8988T (cell line): Measurements from ENCODE around the gene CAPN8.
"Not testable (repeated sequence)": the region's sequence is repeated elsewhere in the genome, so short reads cannot be mapped to it uniquely, and the experiment has no call there.

ENCODE experiments used
- DNase-seq: peaks from one replicate; pipeline ENCODE4 v3.0.0; 2011

The CAPN8 gene

DNA sequence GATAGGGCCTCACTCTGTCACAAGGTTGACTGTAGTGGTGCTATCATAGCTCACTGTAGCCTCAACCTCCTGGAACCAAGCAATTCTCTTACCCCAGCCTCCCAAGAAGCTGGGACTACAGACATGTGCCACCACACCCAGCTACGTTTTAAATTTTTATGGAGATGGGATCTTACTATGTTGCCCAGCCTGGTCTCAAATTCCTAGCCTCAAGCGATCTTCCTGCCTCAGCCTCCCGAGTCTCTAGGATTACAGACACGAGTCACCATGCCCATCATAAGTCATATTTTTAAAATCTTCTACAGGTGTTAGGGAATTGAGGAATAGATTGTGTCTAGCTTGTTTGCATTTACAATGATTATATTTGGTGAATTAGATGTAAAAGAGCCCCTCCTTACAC, 145.3 kb downstream of the CAPN8 start:
- DNase-seq = no peak

DNA sequence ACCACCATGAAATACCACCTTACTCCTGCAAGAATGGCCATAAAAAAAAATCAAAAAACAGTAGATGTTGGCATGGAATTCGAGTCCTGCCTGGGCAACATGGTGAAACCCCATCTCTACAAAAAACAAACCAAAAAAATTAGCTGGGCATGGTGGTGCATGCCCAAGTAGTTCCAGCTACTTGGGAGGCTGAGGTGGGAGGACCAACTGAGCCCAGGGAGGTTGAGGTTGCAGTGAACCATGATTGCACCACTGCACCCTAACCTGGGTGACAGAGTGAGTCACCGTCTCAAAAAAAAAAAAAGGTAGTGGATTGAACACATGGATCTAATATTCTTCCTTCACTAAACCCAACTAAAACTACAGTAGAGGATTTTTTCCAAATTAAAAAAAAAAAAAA, 146.4 kb downstream of the CAPN8 start:
- DNase-seq = no peak

DNA sequence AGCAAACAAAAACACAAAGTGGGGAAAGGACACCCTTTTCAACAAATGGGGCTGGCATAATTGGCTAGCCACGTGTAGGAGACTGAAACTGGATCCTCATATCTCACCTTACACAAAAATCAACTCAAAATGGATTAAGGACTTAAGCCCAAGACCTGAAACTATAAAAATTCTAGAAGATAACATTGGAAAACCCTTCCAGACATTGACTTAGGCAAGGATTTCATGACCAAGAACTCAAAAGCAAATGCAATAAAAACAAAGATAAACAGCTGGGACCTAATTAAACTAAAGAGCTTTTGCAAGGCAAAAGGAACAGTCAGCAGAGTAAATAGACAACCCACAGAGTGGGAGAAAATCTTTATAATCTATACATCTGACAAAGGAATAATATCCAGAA, 146.9 kb downstream of the CAPN8 start:
- DNase-seq = not testable (repeated sequence)

GRCh38 chr1:223515926-223516325, 149.6 kb downstream of the CAPN8 start:
- no peak for DNase-seq

- no peak for DNase-seq
These were observed 150.1 kb downstream of the CAPN8 start for GRCh38 chr1:223515421-223515820.

DNA sequence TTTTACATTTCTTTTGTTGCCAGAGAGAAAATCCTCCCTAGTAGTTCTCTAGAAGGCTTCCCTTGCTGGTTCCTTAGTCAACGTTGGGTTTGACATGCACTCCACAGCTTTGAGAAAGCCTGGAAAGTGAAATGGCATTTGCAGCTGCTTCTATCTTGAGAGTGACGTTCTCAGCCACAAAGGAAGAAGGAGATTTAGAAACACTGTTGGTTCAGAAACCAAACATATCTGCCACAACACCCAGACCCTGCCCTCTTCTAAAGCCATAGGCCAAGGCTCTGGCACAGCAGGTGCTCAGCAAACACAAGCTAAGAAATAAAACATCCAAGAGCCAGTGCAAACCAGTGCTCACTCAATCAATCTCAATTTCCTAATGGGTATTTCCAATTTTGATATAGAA, 150.9 kb downstream of the CAPN8 start:
- no peak for DNase-seq

DNA sequence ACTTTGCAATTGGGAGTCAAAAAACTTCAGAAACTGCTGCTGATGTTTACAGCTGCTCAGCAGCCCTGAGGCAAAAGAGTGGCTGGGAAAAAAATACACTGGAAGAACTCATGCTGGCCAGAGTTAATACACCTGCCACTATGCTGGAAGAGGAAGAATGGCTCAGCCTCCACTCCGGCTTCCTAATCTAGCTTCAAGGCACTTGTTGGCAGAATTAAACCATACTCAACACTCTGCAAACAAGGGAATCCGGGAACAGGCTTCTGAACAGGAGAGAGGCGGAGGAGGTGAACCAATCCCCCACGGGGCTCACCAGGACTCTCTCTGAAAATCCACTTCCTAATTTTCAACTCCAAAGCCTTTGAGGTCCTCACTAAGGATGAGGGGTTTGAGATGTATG, 152.2 kb downstream of the CAPN8 start:
- no peak for DNase-seq

GRCh38 chr1:223512057-223512456, 153.4 kb downstream of the CAPN8 start:
- DNase-seq = no peak

DNA sequence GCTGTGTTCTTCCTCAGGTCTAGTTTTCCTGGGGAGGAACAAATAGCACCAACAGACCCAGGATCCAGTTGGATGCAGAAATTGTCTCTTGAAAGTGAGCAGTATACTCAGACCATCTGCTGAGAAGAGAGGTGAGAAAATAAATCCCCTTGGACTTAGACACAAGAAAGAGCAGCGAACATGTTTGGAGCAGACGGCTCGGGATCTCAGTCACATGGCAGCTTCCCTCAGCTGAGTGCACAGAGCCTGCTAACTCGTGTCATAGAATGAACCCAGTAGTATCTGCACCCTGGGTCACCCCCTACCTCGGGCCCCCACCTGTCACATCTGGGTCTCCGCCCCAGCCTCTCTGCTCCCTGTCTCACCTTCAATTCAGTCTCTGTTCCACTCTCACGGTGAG, 156.7 kb downstream of the CAPN8 start:
- no peak for DNase-seq

GRCh38 chr1:223504741-223505140, 160.8 kb downstream of the CAPN8 start:
- DNase-seq = no peak

- DNase-seq = no peak
These were observed 162.2 kb downstream of the CAPN8 start for GRCh38 chr1:223503348-223503747.

GRCh38 chr1:223500560-223501425, 164.7 kb downstream of the CAPN8 start:
- no peak for DNase-seq

- no peak for DNase-seq
These were observed 168.6 kb downstream of the CAPN8 start for GRCh38 chr1:223496883-223497282.

DNA sequence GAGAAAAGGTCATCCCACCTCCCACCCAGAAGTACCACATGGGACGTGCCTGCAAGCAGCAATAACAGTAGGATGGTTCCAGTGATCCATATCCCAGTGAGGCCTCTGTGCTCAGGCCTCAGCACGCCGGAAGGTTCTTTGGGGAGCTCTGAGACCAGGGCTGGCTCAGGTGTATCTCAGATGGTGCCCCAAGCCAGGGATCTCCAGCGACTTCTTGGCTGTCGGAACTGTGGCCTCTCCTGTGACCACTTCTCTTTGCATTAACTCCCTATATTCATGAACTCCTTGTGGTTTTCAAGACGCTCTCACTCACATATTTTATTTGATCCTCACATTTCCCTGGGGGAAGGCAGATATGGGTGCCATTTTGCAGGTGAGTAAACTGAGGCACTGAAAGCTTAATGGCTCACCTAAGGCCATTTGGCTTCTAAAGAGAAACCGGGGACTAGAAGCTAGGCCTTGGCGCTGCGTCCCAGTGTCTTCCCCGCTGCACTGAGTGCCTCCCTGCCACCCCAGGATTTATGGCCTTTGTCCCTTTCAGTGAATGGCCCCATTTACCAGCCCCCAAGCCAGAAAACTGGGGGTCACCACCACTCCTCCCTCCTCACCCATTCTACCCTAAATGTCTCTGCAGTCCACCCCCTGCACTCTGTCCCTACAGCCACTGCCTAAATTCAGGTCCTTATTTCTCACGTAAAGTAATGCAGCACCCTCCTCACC, 170.4 kb downstream of the CAPN8 start:
- no peak for DNase-seq

- DNase-seq = no peak
These were observed 173.5 kb downstream of the CAPN8 start for GRCh38 chr1:223492044-223492443.
